Head of caudate nucleus (tissue), 42 donors: ENCODE results near the gene TCAP.
"Not testable (repeated sequence)": the region's sequence is repeated elsewhere in the genome, so short reads cannot be mapped to it uniquely, and the experiment has no call there.

Experiments used
- DNase-seq, 42 donors: peaks; one replicate each; pipeline versions ENCODE4 v3.0.0 to v3.0.0-alpha.2; 2020 to 2021; ENCODE audit warnings: mixed read lengths in 7 of 42
- intact Hi-C: fragments of 100-400 bp; cut with DNase I; formaldehyde crosslinking; loops from one replicate; pipeline ENCODE4 v1.15.0; 2022

The TCAP gene

GRCh38 chr17:39694593-39694992 is 29.4 kb downstream of the TCAP start:
- no peak for DNase-seq

DNA sequence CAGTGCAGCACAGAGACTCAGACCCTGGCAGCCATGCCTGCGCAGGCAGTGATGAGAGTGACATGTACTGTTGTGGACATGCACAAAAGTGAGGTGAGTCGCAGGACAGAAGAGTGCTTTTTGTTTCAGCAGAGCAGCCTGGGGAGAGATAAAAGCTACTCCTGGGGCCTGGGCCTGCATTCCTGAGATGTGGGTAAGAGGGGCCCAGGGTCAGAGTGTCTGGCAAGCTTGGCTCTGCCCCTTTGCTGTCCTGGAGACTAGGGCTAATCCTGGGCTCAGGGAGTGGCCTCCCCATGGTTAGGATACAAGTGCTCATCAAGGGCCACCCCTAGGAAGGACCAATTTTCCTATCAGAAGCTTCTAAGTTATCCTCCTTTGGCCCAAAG is 29.9 kb downstream of the TCAP start:
- intact Hi-C loops, result no loop called here
- no peak for DNase-seq

More at GRCh38 chr17:39694593-39694992, 29.4 kb downstream of the TCAP start:
- intact Hi-C loops, result no loop called here

DNA sequence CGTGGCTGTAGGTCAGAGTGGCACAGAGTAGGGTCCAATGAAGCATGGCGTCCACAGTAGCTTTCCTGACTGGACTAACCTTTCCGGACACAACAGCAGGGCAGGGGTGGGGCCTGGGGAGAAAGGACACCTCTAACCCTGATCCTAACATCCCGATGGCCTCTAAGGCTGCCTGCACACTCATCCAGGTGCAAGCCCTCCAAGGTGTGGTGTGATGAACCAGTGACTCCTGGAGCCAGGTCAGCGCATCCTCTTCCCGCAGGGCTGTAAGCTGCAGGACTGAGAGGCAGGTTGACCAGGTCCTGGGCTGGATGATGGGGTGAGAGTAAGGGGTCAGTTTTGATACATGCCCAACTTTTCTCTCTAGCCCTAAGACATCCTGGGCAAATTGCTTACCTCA is 31.6 kb downstream of the TCAP start:
- DNase-seq, result no peak
- intact Hi-C loops, result no loop called here

DNA sequence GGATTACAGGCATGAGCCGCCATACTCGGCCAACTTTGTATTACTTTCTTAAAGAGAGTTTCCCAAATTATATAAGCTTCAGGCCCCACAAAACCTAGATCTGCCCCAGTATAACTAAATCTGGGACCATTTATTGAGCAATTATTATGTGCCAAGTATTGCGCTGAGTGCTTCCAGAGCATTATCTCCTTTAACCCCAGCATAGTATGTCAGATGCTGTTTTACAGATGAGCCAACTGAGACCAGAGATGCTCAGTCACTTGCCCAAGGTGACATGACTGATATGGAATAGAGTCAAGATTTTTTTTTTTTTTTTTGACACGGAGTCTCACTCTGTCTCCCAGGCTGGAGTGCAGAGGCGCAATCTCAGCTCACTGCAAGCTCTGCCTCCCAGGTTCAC is 32.8 kb downstream of the TCAP start:
- intact Hi-C loops, result no loop called here
- no peak for DNase-seq

DNA sequence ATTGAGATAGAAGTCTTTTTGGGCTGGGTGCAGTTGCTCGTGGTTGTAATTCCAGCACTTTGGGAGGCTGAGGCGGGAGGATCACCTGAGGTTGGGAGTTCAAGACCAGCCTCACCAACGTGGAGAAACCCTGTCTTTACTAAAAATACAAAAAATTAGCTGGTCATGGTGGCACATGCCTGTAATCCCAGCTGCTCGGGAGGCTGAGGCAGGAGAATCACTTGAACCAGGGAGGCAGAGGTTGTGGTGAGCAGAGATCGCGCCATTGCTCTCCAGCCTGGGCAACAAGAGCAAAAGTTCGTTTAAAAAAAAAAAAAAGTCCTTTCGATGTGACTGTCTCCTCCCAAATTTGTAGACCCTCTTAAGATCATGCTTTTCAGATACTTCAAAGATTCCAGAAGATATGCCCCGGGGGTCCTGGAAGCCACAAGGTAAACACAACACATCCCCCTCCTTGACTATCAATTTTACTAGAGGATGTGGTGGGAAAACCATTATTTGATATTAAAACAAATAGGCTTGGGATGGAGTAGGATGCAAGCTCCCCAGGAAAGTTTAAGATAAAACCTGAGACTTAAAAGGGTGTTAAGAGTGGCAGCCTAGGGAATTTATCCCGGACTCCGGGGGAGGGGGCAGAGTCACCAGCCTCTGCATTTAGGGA is 34.1 kb downstream of the TCAP start:
- DNase-seq, intact Hi-C loops: not testable (repeated sequence)

- DNase-seq, result peak; percentile 21 to 90 (median 72)
- intact Hi-C loops, result no loop called here
Observed at GRCh38 chr17:39699818-39700147, 34.6 kb downstream of the TCAP start, which contains the start of gene ERBB2. ERBB2 (plus strand) TSS chr17:39700064; CDS start chr17:39700239, 175 bp downstream.

- intact Hi-C loops, result no loop called here
- peak in 1 of 42 donors; percentile 29 for DNase-seq
Observed at GRCh38 chr17:39700148-39700987, 35.2 kb downstream of the TCAP start.

- intact Hi-C loops, result no loop called here
- no peak for DNase-seq
Observed at GRCh38 chr17:39701012-39701783, 36.0 kb downstream of the TCAP start.

- intact Hi-C loops, result no loop called here
- no peak for DNase-seq
Observed at GRCh38 chr17:39701784-39702422, 36.8 kb downstream of the TCAP start.

DNA sequence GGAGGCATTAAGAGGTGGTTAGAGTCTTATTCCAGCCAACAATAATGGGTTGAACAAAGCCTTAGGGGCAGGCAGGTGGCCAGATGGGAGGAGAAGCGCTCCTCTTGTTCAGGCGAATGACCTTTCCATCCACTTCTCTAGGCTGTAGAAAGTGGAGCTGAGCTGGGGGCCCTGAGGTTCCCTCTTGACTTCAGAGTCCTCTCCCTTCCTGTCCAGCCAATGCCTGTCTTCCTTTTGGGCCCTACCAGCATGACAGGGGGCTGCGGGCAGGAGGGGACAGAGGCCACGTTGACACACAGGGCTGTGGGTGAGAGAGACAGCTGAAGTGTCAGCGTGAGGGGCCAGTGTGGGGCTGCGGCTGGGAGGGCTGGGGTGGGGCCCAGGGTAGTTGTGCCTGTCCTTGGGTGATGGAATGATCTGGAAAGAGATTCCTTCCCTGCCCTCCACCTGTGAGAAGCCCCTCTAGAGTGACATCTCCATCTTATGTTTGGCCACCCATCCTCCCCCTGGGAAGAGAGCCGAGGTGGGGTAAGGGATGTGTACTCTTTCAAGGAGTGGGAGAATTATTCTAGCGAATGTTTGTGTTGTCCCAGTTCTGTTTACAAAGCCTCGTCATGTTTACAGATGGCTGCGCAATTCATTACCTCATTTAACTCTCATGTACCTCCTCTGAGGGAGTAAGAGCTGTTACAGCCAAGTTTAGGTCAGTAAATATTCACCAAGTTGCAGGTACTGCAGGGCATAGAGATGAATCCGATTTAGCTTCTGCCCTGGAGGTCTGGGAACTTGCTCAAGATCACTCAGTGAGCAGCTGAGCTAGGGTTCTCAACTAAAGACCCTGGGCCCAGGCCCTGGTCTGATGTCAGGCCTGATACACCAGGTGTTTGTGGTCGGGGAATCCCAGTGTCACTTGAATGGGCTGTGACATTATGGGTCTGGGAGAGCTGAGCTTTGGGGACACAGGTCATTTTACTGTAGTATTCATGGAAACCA is 38.0 kb downstream of the TCAP start:
- DNase-seq, result no peak
- intact Hi-C loops, result no loop called here

GRCh38 chr17:39703913-39704312 is 38.8 kb downstream of the TCAP start:
- DNase-seq, result no peak
- intact Hi-C loops, result no loop called here

DNA sequence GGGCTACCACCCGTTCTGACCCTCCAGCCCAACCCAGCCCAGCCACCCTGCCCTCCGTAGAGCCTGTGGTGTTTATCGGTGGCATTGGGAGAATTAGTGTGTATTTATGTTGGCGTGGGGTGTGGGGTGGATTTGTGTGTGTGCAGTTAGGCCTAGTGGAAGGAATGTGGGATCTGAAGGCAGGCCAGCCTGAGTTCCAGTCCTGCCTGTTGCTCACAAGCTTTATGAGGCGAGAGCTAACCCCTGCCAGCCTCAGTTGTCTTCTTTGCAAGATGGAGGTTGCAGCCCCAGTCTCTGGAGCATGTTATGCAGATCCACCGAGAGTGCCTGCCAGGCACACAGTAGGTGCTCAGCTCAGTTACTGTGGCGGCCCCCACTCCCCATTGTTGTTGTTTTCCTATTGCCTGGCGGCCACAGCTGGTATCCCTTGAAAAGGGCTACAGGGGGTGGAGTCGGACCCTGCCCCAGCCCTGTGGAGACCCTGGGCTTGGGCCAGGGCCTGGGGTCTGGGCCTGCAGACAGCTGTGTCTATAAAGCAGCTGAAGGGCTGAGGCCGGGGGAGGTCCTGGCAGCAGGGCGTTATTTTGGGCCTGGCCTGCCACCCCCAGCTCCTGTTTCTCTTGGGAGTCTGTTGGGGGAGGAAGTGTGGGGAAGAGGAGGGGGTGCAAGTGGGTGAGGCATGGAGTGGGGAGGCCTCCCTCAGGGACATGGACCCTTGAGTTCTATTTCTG is 39.8 kb downstream of the TCAP start:
- intact Hi-C loops, result no loop called here
- DNase-seq, result no peak

DNA sequence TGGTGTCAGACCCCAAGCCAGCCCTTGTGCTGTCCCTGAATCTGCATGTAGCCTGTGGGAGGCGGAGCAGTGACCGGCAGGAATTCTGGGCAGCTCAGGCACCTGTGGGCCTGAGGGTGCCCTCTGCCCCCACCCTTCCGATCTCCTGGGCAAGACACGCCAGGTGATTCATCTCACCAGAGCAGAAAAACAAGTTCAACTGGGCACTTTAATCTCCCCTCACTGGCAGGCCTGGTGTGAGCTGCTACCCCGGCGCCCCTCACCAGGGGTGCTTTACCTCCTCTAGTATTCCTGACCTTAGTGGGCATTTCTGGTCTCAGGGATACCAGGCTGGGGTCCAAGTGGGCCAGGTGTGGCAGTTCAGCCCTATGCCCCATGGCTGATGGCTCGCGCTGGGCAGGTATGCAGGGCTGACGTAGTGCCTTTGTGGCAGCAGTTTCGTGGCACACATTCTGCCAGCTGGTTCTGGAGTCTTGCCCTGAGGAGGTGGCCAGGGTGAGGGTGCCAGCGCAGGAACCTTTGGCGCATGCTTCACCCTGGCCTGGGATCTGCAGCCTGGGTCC is 40.7 kb downstream of the TCAP start:
- DNase-seq, result no peak
- intact Hi-C loops, result no loop called here

DNA sequence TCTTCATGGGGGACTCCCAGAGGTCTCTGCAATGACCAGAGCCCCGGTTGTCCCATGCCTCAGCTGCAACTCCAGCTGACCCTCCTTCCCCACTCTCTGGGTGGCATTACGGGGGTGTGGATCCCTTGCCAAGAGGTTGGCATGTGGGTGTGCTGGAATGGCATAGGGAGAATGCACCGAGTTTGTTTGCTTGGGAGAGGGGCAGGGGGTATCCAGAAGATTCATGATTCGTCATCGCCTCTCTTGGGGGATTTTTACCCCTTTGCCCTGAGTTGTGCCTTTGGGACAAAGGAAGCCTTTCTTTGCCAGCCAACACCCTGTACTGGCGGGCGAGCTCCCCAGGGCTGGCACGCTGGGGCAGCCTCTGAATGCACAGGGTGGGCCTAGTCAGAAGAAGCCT is 41.2 kb downstream of the TCAP start:
- no peak for DNase-seq
- intact Hi-C loops, result no loop called here

DNA sequence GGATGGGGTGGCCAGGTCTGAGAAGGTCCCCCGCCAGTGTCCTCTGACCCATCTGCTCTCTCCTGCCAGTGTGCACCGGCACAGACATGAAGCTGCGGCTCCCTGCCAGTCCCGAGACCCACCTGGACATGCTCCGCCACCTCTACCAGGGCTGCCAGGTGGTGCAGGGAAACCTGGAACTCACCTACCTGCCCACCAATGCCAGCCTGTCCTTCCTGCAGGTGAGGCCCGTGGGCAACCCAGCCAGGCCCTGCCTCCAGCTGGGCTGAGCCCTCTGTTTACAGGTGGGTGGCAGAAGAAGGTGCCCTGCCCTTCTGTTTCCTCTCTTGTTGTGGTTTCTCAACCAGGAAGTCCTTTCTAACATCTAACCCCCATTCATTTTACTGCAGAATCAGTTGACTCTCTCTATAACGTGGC is 41.8 kb downstream of the TCAP start:
- no peak for DNase-seq
- intact Hi-C loops, result no loop called here

DNA sequence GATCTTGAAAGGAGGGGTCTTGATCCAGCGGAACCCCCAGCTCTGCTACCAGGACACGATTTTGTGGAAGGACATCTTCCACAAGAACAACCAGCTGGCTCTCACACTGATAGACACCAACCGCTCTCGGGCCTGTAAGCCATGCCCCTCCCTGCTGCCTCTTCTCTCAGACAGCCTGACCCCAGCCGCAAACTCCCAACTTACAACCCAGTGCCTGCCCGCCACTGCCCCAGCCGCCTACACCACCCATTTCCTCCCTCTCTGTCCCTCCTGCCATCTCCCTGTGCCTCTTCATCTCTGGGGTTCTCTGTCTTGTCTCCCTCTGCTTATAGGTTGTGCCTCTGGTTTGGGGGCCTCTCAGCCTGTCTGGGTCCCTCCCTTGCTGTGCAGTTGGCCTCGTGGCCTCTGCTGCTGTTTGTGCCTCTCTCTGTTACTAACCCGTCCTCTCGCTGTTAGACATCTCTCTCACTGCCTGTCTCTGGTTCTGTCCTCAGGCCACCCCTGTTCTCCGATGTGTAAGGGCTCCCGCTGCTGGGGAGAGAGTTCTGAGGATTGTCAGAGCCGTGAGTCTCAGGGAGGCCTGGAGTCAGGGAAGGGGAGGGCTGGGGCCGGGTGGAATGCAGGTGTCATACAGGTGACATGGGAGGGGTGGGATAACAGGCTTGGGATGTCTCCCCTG is 44.3 kb downstream of the TCAP start:
- intact Hi-C loops, result no loop called here
- DNase-seq, result no peak
